ENCODE data around the gene CYBA.

Gene CYBA

GRCh38 chr16:88606148-88606757, 44.6 kb downstream of the CYBA start:
- no peak for DNase-seq

DNA sequence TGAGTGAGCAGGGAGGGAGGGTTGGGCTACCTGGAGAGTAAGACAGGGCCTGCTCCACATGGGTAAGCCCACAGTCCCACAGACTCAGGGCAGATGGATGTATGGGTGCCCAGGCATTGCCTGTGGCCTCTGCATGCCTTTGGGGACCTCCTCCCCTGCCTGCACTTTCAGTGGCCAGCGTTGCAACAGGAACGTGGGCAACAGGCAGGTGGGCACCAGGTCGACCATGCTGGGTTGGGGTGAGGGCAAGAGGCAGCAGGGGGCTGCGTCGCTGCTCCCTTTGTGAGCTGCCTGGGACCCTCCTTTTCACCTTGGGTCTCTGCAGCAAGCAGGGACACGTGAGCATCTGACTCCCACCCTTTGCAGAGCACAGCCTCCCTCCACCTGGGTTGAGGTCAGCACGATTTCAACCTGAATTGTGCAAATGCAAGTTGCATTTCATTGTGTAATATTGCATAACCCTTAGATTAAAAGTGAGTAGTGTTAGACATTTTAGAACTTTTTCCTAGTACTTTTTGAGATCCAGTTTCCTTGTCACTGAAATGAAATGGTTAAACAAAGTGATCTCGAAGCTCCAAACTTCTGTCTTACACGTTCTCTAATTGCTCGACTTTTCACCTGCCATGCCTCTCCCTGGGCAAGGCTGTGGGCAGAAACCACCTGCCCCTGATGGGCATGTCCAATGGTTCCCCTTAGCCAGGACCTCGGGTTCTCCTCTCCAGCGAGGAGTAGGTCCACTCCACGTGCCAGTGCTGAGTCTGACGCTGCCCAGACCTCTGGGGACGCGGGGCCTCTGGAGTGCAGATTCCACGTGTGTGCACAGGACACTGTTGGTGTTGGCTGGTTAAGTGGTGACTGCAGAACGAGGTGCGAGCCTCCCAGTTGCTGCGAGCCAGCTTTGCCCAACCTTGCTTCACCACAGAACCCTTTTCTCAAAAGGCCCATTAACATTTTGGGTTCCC, 45.4 kb downstream of the CYBA start:
- DNase-seq = no peak

GRCh38 chr16:88602091-88602490, 48.8 kb downstream of the CYBA start:
- DNase-seq = no peak

DNA sequence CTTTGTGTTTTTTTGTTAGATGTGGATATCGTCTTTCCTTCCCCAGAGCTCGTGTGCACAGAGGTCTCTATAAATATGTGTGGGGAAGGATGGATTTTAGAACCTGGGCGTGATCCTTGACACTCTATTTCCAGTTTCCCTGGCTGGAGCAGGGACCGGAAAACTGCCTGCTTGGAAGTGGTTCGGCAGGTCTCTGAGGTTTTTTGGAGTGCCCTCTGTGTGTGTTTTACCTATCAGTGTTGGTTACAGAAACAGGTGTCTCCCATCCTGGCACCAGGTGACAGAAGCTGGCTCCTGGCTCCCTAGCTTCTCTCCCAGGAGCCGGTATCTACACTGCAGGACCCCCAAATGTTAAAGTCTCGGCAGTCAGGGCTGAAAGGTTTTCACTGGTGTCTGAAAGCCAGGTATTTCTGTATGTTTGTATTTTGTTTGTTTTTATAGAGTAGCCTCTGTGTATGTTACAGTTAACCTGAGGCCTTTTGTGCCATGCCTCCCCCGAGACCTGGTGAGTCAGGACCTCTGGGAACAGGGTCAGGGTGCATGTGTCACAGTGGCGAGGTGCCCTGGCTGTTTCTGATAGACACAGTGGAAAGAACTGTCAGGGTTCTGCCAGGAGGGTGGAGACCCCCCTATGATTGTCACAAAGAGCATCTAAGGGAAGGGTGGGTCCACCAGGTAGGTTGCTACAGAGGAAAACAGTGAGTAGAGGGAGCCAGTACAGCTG, 49.4 kb downstream of the CYBA start:
- no peak for DNase-seq

DNA sequence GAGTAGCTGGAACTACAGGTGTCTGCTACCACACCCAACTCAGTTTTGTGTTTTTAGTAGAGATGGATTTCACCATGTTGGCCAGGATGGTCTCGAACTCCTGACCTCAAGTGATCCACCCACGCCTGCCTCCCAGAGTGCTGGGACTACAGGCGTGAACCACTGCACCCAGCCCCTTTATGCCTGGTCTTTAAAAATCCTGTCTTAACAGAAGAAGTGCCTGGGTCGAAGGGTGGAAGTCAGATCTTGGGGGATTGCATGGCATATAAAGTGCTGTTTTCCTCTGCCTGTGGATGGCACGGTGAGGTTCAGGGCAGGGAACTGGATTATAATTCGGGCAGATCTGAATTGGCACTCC, 50.3 kb downstream of the CYBA start:
- DNase-seq = no peak

DNA sequence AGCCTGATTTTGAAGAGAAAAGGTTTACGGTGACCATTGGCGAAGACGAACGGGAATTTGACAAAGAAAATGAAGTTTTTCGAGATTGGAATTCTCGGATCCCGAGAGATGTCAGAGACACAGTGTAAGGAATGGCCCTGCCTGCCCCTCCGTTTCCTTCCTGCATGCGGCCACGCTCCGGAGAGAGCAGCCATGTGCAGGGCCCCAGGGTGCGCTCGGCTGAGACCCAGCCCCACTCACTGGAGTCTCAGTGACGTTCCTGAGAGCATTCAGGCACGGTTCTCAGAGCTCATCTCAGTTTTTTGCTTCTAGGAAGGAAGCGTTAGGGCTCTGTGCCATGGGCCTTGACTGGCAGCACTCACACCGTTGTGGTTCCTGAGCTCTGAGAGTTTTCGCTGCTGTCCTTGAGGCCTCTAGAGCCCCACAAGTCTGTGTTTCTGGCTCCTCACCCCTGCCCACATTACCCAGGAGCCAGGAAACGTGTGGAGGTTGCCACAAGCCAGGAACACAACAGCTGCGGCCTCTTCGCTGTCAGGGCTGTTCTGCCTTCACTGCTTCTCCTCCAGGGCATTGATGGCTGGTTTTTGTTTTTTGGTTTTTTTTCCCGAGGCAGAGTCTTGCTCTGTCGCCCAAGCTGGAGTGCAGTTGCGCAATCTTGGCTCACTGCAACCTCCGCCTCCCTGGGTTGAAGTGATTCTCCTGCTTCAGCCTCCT, 50.9 kb downstream of the CYBA start:
- DNase-seq = no peak

GRCh38 chr16:88599092-88599733, 51.6 kb downstream of the CYBA start:
- DNase-seq = no peak

GRCh38 chr16:88597856-88598491, 52.9 kb downstream of the CYBA start:
- no peak for DNase-seq

GRCh38 chr16:88596483-88596882, 54.4 kb downstream of the CYBA start:
- no peak for DNase-seq

DNA sequence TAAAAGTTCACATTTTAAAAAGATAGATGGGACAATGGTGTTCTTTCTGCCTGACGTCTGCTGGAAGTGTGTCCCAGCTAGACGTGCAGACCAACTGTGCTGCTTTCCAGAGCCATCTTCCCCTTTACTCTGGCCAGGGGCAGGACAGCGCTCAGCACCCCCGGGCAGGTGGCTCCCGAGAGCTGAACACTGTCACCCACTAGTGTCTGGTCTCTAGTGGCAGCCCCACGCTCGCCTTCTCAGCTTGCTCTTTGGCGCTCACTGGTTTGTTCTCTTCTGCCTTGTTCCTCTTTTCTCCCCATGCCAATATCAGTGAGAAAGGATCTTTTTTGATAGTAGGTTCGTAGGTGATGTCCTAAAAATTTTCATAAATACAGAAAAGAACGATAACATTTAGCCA, 54.9 kb downstream of the CYBA start:
- no peak for DNase-seq

GRCh38 chr16:88595101-88595500, 55.8 kb downstream of the CYBA start:
- DNase-seq = no peak

- no peak for DNase-seq
Measured at GRCh38 chr16:88593910-88594309, 56.9 kb downstream of the CYBA start.

GRCh38 chr16:88593489-88593888, 57.4 kb downstream of the CYBA start:
- DNase-seq = no peak
